B cell (primary cell): ENCODE results near the gene TMEM50B. TPM values are rescaled to one million over a fixed set of nuclear protein-coding genes. Genes with fewer than 3 reads are reported as not detected.

Experiments used
- ATAC-seq: fragments of 200-7000 bp; cut with Tn5 transposase; one replicate; pipeline ENCODE4 v1.10.0; 2021; ENCODE audit warnings: low read depth, mild to moderate bottlenecking, moderate number of reproducible peaks, moderate library complexity
- CTCF ChIA-PET: fragments of 350-600 bp; sonication (Branson Sonifier 250); formaldehyde crosslinking; loops from one replicate; lab custom pipeline; 2021; ENCODE audit warnings: antibody characterized with exemption, inconsistent platforms; lab: Charles Lee
- POLR2A ChIA-PET: fragments of 350-600 bp; sonication (Branson Sonifier 250); formaldehyde crosslinking; loops from one replicate; lab custom pipeline; 2021; ENCODE audit warnings: antibody characterized with exemption; lab: Charles Lee
- DNase-seq: peaks from one replicate; pipeline ENCODE4 v3.0.0; 2013
- H2AFZ ChIP-seq: 2 replicates; pipeline ENCODE4 v1.6.1; 2012; ENCODE audit warnings: mild to moderate bottlenecking, low read depth, low read length; ENCODE audit not compliant: insufficient read depth, poor library complexity, severe bottlenecking
- H3K27ac ChIP-seq, 2 donors: 1 replicate in 1 of 2; 2 replicates in 1 of 2; pipeline ENCODE4 v1.5.1; 2012 to 2013; ENCODE audit warnings: low read length in 2 of 2, mild to moderate bottlenecking in 2 of 2, moderate library complexity in 1 of 2
- H3K27me3 ChIP-seq, 4 experiments: fragments of 200-600 bp in 1 of 4; sonication (generic) in 1 of 4; replicated peaks in 1 of 4; 1 replicate in 2 of 4; 2 replicates in 2 of 4; pipeline versions ENCODE4 v1.6.1 to v1.7.0; 2013 to 2016; ENCODE audit warnings: low read length in 3 of 4, mild to moderate bottlenecking in 2 of 4, mixed read lengths in 1 of 4, moderate library complexity in 1 of 4; ENCODE audit not compliant: insufficient read depth in 4 of 4, control insufficient read depth in 3 of 4; ENCODE audit errors: control extremely low read depth in 1 of 4
- H3K36me3 ChIP-seq, 2 experiments: replicated peaks in 1 of 2; 1 replicate in 1 of 2; 2 replicates in 1 of 2; pipeline versions ENCODE4 v1.6.1 to v1.7.1; 2013; ENCODE audit warnings: low read length in 1 of 2; ENCODE audit not compliant: insufficient read depth in 2 of 2, control insufficient read depth in 1 of 2; ENCODE audit errors: control extremely low read depth in 1 of 2, extremely low read depth in 1 of 2
- H3K4me1 ChIP-seq, 2 donors: fragments of 200-600 bp in 1 of 2; sonication (generic) in 1 of 2; 1 replicate in 1 of 2; 2 replicates in 1 of 2; pipeline versions ENCODE4 v1.5.1 to v1.6.1; 2013 to 2017; ENCODE audit warnings: low read length in 2 of 2; ENCODE audit not compliant: control insufficient read depth in 2 of 2, insufficient read depth in 2 of 2
- H3K4me2 ChIP-seq: replicated peaks from 2 replicates; pipeline ENCODE3; 2012; ENCODE audit warnings: mild to moderate bottlenecking, low read depth, low read length; ENCODE audit not compliant: poor library complexity, severe bottlenecking
- H3K4me3 ChIP-seq, 5 experiments: fragments of 200-600 bp in 1 of 5; sonication (generic) in 1 of 5; 1 replicate in 3 of 5; 2 replicates in 2 of 5; pipeline versions ENCODE4 v1.5.1 to v1.7.0; 2011 to 2016; ENCODE audit warnings: low read length in 4 of 5, mild to moderate bottlenecking in 4 of 5, low read depth in 2 of 5, control low read depth in 1 of 5, moderate library complexity in 1 of 5; ENCODE audit not compliant: insufficient read depth in 1 of 5; ENCODE audit errors: control extremely low read depth in 1 of 5, extremely low read depth in 1 of 5
- H3K79me2 ChIP-seq: fragments of 200-600 bp; sonication (generic); one replicate; pipeline ENCODE4 v1.6.0; 2016; ENCODE audit warnings: low read length; ENCODE audit not compliant: control insufficient read depth, insufficient read depth
- H3K9ac ChIP-seq: fragments of 200-600 bp; sonication (generic); 2 replicates; pipeline ENCODE4 v1.6.1; 2017; ENCODE audit warnings: mild to moderate bottlenecking, low read length, moderate library complexity
- H3K9me3 ChIP-seq, 3 donors: one replicate each; pipeline versions ENCODE4 v1.6.1 to v1.7.1; 2013; ENCODE audit warnings: low read length in 2 of 3; ENCODE audit not compliant: control insufficient read depth in 2 of 3, insufficient read depth in 1 of 3; ENCODE audit errors: control extremely low read depth in 1 of 3
- H4K20me1 ChIP-seq: 2 replicates; pipeline ENCODE4 v1.6.0; 2012; ENCODE audit warnings: mild to moderate bottlenecking, low read length; ENCODE audit not compliant: insufficient read depth, control insufficient read depth, poor library complexity, severe bottlenecking
- H3K27ac Mint-ChIP-seq: one replicate; pipeline ENCODE4 v1.8.0; 2021; ENCODE audit warnings: mixed read lengths
- H3K27me3 Mint-ChIP-seq: one replicate; pipeline ENCODE4 v1.8.0; 2021; ENCODE audit warnings: mixed read lengths
- H3K4me1 Mint-ChIP-seq: one replicate; pipeline ENCODE4 v1.8.0; 2021; ENCODE audit warnings: mixed read lengths
- H3K4me3 Mint-ChIP-seq: one replicate; pipeline ENCODE4 v1.8.0; 2021; ENCODE audit warnings: mixed read lengths
- H3K9me3 Mint-ChIP-seq: one replicate; pipeline ENCODE4 v1.8.0; 2022; ENCODE audit warnings: mixed read lengths; ENCODE audit not compliant: insufficient read depth
- EZH2 ChIP-seq: IDR thresholded peaks from 2 replicates; pipeline ENCODE4 v1.6.1; 2012; ENCODE audit warnings: borderline replicate concordance, low read depth, mild to moderate bottlenecking, moderate library complexity, low read length; ENCODE audit not compliant: insufficient read depth, poor library complexity, severe bottlenecking
- WGBS: methylation state at CpG from one replicate; pipeline ENCODE4 v1.1.5; 2013; ENCODE audit warnings: missing lambda C conversion rate; ENCODE audit not compliant: insufficient coverage; 5-methylcytosine and 5-hydroxymethylcytosine counted together
- intact Hi-C: fragments of 100-400 bp; cut with micrococcal nuclease; formaldehyde crosslinking; loops from one replicate; pipeline ENCODE4 v1.10.0; 2022
- polyA plus RNA-seq: library from polyadenylated mRNA; depleted of rRNA; stranded (reverse); fragments of >200 nt; gene quantifications from 2 replicates; pipeline ENCODE4 v1.2.3, GENCODE V29; 2012
- total RNA-seq, 2 donors: library from RNA; stranded (reverse); fragments of 120-200 nt in 1 of 2; gene quantifications; 1 replicate in 1 of 2; 2 replicates in 1 of 2; pipeline versions ENCODE4 v1.2.3 to v1.2.4, GENCODE V29; 2013 to 2022
- TF ChIP-seq, protein P1 (sequence below): fragments of 200-600 bp; IDR thresholded peaks from one replicate; pipeline ENCODE4 v1.8.0; 2022; ENCODE audit warnings: antibody characterized with exemption, mild to moderate bottlenecking

TMEM50B gene
- total and polyA plus RNA-seq, 2 donors (not counting 1 experiment from before 2014, with no cell fraction given) = 52.6 to 79.5 TPM

DNA sequence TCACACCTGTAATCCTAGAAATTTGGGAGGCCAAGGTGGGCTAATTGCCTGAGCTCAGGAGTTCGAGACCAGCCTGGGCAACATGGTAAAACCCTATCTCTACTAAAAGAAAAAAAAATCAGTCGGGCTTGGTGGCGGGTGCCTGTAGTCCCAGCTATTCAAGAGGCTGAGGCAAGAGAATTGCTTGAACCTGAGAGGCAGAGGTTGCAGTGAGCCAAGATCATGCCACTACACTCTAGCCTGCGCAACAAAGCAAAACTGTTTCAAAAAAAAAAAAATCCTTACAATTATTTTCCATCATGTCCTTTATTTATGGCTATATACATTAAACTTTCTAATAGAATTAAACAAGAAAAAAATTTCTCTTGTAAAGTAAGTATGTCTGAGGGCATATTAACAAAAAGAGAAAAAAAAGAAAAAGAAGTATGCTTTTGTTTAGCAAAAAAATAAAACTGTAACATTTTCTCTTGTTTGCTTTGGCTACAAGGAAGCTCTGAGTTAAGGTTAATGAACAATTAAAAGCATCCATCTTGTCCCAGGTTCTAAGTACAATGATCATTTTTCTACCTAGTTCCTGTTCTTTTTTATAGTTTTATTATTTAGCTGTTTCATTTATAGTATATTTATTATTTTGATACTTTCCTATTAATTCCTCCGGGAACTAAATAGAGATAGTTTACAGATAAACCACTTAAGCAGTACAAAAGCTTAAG, 18.1 kb downstream of the TMEM50B start:
- no peaks in the 10 kb centered on the region for H3K9me3 ChIP-seq
- Mint-ChIP-seq H3K4me3 (no peak overlapping the region), H3K27me3 (no peaks in the 10 kb centered on the region), H3K4me1 (no peaks in the 10 kb centered on the region), H3K27ac (no peak overlapping the region), H3K9me3 (no peaks in the 10 kb centered on the region)
- no peak overlapping the region for H3K9ac ChIP-seq
- POLR2A ChIA-PET = interaction anchor here (1.3 kb wide), 1 partner anchor 19 kb away, joined by 4 read pairs; no protein-coding TSS in a partner anchor
- no peak for ATAC-seq
- 100% methylated on average over 1 of the region's 5 CpGs for WGBS
- CTCF ChIA-PET = interaction anchor here (0.6 to 1.4 kb wide), 5 partner anchors 17 to 265 kb away, joined by 3 to 5 read pairs (median 3); partner anchors contain the start of gene TMEM50B
- H3K4me3 ChIP-seq = no peak overlapping the region
- H3K4me1 ChIP-seq = no peaks in the 10 kb centered on the region
- no peak for DNase-seq
- no peaks in the 10 kb centered on the region for H3K27me3 ChIP-seq
- H2AFZ ChIP-seq = no peak overlapping the region
- no peaks in the 10 kb centered on the region for H3K79me2 ChIP-seq
- H3K36me3 ChIP-seq = peaks cover 3 to 15% of the 10 kb centered on the region in 2 experiments
- H4K20me1 ChIP-seq = no peaks in the 10 kb centered on the region
- no peak overlapping the region for H3K4me2 ChIP-seq
- intact Hi-C loops = no loop called here
- no peak overlapping the region for H3K27ac ChIP-seq
- no peak for TF ChIP-seq EZH2
- TF ChIP-seq, protein P1, sequence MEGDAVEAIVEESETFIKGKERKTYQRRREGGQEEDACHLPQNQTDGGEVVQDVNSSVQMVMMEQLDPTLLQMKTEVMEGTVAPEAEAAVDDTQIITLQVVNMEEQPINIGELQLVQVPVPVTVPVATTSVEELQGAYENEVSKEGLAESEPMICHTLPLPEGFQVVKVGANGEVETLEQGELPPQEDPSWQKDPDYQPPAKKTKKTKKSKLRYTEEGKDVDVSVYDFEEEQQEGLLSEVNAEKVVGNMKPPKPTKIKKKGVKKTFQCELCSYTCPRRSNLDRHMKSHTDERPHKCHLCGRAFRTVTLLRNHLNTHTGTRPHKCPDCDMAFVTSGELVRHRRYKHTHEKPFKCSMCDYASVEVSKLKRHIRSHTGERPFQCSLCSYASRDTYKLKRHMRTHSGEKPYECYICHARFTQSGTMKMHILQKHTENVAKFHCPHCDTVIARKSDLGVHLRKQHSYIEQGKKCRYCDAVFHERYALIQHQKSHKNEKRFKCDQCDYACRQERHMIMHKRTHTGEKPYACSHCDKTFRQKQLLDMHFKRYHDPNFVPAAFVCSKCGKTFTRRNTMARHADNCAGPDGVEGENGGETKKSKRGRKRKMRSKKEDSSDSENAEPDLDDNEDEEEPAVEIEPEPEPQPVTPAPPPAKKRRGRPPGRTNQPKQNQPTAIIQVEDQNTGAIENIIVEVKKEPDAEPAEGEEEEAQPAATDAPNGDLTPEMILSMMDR = no peak

- H3K4me2 ChIP-seq = no peak overlapping the region
- H3K79me2 ChIP-seq = no peaks in the 10 kb centered on the region
- no peaks in the 10 kb centered on the region for H3K27me3 ChIP-seq
- no peak overlapping the region for H3K4me3 ChIP-seq
- ChIA-PET CTCF (interaction anchor here (1.0 to 2.4 kb wide), 2 partner anchors 10 to 262 kb away, joined by 3 to 10 read pairs; no protein-coding TSS in a partner anchor), POLR2A (no interaction called here)
- no peaks in the 10 kb centered on the region for H3K27me3 Mint-ChIP-seq
- no peaks in the 10 kb centered on the region for H3K4me1 ChIP-seq
- H4K20me1 ChIP-seq = no peaks in the 10 kb centered on the region
- DNase-seq (no peak), ATAC-seq (no peak)
- no peak overlapping the region for H2AFZ ChIP-seq
- no peak overlapping the region for H3K27ac ChIP-seq
- H3K4me3 Mint-ChIP-seq = no peak overlapping the region
- WGBS = 100% methylated on average over 3 of the region's 3 CpGs
- H3K27ac Mint-ChIP-seq = no peak overlapping the region
- no peak for TF ChIP-seq EZH2
- TF ChIP-seq, protein P1 = no peak
- no peak overlapping the region for H3K9ac ChIP-seq
- H3K9me3 Mint-ChIP-seq = no peaks in the 10 kb centered on the region
- H3K9me3 ChIP-seq = no peaks in the 10 kb centered on the region
- H3K36me3 ChIP-seq = peaks cover 3 to 22% of the 10 kb centered on the region in 2 experiments
- intact Hi-C loops = no loop called here
- H3K4me1 Mint-ChIP-seq = no peaks in the 10 kb centered on the region
These were observed 20.9 kb downstream of the TMEM50B start for GRCh38 chr21:33458861-33459260.
